Medulla oblongata (tissue), 1 donor: ENCODE results near the gene GRK4.
"Not testable (repeated sequence)": the region's sequence is repeated elsewhere in the genome, so short reads cannot be mapped to it uniquely, and the experiment has no call there.

Experiments used
- DNase-seq: peaks from one replicate; pipeline ENCODE4 v3.0.0-alpha.2; 2015; ENCODE audit errors: extremely low spot score

The GRK4 gene

DNA sequence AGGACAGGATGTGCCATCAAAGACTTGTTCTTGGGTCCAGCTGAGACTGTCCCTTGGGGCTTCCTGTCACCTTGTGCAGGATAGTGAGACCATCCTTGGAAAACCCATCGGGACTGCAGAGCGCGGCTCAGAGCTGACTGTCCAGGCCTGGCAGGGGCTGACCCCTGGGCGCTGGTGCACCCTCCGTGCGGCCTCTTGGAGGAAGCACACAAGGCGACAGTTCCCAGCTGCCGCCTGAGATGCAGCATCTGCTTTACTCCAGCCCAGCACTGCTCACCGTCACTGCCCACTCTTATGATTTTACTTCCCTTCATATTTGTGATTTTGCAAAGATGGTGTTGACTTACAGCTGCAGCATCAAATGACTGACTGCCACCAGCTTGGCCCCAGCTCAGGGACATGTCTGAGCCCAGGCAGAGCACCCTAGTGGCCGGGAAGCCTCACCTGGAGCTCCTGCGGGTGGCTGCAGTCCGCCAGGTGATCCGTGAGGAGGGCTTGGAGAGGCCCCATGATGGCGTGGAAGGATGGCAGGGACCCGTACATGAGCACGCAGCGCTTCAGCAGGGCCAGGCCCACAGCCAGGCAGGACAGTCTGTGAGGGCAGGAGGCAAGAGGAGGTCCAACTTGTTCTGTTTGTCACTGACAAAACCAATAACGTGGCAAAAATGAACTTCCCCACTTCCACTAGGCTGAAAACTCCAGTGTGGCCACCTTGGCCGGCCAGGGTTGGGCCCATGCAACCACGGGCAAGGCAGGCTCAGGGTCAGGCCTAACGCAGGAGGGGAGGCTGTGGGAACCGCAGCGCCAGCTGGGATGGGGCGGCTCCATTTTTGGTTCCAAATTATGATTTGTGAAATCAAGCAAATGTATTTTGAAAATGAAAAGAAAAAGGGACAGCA lies 22.0 kb upstream of the GRK4 start:
- no peak for DNase-seq

DNA sequence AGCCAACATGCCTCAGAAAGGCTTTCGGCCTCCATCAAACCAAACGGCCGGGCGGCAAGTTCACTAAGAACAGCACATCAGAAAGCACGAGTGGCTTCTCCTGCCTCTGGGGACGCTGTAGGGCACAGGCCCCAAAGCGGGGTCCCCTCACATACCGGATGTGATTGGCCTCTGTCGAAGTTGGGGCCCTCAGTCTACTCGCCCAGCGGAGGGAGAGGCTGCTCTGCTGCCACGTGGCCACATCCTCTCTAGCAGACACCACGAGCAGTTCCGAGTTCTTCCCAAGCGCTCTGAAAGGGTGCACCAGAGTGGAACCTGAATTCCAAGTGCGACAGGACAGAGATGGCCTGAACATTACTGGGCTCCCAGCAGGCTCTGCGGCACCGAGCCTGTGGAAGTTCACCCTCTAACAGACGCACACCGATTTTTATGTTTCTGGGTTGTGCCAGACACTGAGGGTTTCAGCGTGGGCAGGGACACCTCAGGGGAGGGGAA lies 21.3 kb upstream of the GRK4 start:
- DNase-seq: no peak

DNA sequence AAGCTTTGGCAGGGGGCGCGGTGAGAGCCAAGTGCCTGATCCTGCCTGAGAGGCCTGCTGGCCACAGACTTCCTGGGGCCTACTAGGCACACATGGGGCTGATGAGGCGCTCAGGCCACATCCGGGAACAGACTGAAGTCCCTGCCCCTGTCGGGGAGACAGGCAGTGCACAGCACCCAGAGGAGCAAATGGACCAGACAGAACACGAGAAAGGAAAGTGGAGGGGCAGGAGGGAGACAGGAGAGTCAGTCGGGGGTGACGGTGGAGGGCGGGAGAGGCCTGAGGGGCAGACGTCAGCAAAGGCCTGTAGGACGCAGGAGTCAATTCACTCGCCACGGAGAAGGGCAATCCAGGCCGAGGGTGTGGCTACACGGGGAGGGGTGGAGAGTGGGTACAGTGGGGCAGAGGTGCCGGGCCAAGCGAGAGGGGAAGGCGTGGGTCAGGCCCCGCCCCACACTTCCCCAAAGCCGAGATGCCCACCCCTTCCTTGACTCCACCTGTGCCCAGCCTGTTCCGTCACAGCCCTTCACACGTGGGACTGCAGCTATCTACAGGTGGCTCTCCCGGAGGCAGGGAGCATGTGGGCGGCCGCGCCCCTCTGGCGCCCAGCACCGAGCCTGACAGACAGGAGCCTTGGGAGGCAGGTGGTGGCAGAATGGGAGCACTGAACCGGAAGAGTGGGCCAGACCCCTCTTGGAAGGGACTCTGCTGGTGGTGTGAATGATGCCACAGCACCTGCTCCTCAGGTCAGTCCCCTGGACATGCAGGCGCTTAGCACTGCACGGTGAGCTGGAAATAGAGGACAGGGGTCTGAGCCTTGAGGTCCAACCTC lies 20.6 kb upstream of the GRK4 start:
- no peak for DNase-seq

DNA sequence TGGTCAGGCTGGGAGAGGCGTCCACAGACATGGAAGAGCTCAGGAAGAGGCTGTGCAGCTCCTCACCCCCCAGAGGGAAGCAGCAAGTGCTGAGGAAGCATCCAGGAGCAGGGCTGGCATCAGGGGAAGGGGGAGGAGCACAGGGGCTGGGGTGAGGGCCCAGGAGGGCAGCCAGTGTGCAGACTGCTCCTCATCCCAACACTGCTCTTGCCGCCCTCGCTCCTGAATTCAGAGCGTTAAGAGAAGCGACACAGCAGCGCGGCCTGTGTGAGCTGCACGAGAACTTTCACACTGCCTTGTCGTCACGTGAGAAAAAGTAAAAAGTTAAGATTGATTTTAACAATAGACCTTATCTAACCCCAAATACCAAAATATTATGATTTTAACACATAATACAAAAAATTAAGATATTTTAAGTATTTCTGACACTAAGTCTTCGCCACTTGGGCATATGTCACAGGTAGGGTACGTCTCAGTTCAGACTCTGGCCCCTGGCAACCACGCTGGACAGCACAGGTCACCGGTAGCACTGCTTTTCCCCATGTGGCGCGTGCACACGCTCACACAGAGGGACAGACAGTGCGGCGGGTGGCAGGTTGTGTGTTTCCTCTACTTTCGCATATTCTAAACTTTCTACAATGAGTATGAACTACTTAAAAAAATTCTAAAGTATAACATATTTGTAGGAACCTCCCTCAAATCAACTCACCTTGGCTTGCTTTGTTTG lies 19.8 kb upstream of the GRK4 start:
- DNase-seq: no peak

DNA sequence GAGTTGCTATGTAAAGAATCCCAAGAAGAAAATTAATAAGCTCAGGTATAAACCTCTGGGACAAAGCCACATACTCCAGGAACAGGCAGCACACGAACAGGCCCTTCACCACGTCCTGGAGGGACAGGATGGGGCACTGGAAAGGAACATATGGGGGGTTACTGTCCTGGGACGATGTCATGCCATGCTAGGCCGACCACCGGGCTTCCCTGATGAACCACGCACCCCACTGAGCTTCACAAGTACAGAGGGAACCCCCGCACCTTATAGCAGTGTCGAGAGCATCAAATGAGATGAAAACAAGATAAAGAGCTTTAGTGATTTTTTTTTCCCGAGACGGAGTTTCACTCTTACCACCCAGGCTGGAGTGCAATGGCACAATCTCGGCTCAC lies 19.3 kb upstream of the GRK4 start:
- DNase-seq: no peak

DNA sequence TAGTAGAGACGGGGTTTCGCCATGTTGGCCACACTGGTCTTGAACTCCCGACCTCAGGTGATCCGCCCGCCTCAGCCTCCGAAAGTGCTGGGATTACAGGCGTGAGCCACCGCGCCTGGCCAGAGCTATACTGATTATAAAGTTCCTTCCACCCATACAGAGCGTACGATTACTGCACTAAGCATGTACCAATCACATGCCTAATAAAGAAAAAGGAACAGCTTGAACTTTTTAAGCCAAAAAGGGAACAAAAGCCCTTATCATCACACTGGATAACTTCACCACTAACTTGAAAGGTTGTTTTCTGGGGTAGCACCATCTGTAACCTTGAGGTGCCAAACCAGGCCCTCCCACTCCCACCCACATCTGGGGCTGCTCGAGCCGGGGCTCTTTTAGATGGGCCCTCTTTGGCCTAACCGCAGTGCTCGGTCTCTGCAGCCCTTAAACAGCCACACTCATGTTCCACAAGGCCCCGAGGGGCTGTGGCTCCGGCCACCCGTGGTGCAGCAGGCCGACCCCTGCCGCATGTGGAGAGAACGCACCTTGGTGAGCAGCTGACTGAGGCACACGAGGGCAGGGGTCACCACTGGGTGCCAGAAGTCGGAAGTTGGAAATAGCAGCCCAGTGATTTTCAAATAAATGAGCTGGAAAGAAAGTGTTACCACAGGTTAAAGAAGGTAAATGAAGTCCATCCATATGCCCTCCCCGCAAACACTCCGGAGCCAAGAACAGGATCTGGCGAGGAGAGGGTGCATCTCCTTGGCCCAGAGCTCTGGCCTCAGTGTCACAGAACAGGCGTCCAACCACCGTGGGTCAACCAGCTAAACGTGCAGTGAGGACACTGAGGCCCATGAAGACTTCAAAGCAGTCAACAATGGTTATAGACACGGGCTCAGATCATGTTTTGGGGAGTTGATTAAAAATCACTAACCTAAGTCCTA lies 18.5 kb upstream of the GRK4 start:
- no peak for DNase-seq

DNA sequence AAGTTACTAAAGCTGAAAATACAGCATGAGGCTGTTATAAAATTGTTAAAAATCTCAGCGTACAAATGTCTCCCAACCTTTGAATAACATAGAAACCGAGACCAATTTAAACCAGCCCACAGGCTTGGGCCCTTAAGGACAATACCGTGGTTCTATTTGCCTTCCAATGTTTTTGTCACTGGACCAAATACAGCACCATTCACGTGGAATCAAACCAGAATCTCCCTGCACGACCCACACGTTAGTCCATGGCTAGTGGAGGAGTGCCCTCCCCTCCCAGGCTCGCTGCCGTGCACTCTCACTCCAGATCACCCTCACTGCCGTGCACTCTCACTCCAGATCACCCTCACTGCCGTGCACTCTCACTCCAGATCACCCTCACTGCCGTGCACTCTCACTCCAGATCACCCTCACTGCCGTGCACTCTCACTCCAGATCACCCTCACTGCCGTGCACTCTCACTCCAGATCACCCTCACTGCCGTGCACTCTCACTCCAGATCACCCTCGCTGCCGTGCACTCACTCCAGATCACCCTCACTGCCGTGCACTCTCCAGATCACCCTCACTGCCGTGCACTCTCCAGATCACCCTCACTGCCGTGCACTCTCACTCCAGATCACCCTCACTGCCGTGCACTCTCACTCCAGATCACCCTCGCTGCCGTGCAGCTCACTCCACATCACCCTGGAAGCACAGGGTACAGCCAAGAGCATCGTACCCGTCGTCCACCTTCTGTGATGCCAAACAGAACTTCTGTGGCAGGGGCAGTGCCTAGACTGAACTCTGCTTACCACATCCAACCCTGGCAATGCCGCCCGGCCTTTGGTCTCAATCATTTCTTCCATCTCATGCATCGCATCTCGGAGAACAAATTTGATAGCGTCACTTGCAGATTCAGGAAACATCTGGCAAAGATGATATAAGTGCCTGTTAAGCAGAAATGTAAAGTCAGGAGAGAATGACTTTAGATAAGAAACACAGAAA lies 17.5 kb upstream of the GRK4 start:
- DNase-seq: not testable (repeated sequence)

DNA sequence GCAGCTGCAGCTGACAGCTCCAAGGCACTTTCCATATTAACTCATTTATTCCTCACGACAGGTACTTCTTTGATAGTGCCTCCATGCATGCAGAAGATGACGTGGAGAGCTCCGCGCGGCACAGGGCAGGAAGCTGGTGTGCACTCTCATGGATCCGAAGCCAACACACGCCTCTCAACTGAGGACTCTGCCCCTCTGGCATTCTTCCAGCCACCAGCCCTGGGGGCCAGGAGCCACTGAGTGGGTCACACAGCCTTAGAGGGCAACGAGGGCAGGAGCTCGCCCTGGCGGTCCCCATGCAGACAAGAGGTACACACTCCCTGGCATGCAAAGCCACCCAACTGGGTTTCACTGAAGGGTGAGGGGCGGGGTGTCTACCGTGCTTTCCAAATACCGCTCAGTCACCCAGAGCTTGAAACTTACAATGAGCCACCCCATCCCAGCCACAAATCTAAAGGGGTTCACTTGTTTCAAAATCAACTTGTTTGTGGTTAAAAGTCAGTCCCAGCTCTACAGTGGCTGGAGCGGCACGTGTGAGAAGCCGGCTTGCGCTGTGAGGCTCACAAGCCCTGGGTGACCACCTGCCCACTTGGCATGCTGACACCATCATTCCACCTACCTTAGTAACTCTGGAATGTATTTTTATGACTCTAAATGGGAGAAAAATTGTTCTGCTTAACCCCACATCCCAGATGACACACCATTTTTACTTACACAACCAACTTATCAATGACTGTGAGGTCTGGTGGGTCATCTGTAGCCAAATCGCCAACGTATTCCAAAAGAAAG lies 16.4 kb upstream of the GRK4 start:
- no peak for DNase-seq

DNA sequence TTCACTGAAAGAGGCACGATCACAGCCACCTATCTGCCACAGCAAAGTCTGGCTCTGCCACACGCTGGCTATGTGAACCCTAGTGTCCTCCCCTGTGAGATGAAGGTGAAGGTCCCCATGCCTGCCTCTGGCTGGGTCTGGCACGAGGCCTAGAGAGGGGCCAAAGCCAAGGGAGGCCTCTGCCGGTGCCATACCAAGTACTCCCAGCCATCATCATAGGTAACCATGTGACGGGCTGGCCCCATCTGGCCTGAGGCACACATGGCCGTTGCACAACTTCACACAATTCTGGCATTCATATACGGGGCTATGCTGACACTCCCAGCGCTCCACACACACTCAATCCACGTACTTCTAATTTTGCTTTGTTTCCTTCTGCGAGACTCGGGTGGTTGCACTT lies 15.4 kb upstream of the GRK4 start:
- no peak for DNase-seq

DNA sequence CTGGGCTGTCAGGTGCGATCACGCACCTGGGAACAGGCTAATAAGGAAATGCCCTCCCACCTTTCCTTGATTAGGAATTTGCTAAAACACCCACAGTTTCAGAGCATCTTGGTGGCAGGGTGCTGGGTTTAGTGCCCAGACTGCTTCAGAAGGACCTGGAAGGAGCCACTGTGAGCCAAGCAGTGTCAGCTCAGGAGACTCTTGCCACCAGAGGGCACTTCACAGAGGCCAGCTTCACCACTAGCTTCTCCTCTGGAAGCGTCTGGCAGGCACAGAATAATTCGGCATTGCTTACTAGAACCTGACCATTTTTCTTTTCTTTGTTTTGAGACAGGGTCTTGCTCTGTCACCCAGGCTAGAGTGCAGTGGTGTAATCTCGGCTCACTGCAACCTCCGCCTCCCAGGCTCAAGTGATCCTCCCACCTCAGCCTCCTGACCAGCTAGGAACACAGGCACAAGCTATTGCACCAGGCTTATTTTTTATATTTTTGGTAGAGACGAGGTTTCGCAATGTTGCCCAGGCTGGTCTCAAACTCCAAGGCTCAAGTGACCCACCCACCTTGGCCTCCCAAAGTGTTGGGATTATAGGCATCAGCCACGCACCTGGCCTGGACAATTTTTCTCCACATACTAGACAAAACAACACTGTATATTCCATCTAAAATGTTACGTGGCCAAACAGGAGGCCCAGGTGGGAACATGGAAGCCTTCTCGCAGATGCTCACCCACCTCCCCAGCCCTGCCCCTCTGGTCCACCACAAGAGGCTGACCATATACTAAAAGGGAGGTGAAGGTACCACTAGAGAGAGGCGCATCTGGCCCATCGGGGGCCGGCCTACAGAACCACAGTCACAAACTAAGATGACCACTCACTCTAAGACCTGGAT lies 14.2 kb upstream of the GRK4 start:
- peak; percentile 47 for DNase-seq

DNA sequence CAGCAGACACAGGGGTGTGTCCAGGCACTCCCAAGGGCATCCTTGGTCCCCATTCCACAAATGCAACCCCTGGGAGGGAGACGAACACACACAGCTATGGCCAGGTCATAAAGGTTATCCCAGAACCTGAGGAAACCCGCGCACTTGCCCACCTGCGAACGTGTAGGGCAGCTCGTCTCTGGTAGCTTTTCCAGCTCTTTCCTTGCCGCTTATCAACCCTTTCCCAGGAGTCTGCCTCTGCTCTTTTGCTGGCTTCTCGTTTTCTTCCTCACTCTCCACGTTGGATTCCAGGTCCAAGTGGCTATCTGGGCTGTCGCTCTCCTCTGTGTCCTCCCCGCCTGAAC lies 13.6 kb upstream of the GRK4 start:
- DNase-seq: no peak

DNA sequence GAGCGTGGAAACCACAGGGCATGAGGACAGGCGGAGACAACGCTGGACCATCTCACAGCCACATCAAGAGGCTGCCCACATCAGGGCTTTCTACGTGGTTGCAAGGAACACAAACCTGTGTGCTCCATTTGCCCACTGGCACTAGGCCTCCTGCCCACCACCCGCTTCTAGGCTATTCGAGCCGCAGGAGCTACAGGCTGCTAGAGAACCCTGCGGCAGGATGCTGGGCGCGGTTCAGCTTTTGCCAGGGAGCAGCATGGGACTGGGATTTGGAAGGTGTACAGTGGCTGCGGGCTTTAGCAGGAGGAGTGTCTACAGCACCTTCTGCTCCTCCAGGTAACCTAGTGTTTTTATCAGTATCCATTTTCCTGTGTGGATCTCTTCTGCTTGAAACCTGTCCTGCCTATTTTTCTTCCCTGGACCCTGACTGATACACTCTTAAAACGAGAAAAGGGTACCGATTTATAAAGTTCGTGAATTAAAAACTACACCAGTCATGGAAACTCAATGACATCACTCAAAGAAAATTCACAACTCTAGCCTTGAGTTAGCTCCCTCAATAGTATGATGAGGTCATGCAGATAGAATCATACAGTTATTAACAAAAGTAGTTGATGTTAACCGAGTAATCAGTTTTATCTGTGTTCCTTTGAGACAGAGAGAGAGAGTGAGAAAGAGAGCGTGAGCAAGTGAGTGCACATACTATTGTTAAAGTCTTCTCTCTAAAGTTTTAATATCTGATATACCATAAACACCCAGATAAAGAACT lies 13.0 kb upstream of the GRK4 start:
- no peak for DNase-seq

DNA sequence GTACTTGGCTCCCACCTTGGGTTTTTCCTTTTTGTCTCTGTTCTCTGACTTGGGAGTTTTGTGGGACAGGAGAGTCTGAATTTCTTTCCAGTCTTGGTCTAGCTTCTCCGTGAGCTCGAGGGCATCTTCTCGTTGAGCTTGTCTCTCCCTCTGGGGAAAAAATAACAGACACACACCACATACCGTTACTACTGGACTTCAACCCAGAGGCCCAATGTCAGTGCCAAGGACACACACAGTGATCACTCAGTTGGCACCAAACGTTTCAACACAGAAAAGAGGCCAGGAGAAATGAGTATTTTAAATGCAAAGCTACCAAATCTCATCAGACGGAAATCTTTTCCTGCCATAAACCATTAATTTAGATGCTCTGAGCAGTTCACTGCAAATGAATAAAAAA lies 9.9 kb upstream of the GRK4 start:
- no peak for DNase-seq

DNA sequence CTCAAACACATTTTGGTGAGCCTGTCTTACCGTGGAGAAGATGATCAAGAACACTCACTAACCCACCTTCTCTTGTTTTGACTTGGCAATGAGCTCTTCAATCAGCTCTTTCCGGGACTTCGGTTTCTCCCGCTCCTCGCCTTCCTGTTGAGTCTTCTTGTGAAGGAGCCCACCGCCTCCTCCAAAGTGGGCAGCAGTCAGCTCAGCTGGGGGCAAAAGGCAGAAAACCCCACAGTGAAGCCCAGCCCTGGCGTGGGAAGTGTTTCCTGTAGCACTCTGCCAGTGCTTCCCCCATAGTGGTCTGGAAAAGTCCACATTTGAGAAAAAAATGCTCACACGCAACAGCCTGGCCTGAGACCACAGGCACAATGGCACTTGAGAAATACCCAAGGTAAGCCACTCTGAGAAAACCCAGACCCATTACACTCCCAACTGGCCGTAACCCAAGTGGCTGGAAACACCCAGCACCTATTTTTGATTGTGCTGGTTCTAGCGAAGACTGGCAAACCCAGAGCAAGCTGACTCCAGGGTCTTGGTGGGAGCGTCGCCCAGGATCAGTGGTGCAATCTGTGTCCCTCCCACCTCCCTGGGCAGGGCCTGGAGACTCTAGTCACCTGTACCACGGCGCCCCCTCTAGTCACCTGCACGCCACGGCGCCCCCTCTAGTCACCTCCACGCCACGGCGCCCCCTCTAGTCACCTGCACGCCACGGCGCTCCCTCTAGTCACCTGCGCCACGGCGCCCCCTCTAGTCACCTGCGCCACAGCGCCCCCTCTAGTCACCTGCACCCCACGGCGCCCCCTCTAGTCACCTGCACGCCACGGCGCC lies 8.8 kb upstream of the GRK4 start:
- no peak for DNase-seq

DNA sequence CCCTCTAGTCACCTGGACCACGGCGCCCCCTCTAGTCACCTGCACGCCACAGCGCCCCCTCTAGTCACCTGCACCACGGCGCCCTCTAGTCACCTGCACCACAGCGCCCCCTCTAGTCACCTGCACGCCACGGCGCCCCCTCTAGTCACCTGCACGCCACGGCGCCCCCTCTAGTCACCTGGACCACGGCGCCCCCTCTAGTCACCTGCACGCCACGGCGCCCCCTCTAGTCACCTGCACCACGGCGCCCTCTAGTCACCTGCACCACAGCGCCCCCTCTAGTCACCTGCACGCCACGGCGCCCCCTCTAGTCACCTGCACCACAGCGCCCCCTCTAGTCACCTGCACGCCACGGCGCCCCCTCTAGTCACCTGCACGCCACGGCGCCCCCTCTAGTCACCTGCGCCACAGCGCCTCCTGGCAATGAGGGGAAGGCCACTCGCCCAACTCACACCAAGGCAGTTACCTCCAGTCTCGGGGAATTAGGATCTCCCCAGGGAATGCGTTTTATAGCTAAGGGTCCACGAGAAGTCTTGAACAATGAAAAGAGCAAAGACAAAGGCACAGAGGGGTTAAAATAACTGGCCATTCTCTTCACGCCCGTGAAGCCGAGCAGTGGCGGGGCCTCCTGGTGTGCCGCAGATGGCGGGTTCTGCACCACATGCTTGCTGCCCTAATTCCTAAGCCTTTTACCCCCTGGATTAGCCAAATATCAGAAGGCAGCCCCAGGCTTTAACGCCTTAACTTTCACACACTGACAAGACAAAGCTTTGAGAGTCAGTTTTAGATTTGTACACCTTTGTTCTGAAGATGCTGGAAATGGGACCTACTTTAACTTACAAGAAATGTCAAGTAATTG lies 8.0 kb upstream of the GRK4 start:
- not testable (repeated sequence) for DNase-seq
